SK-N-SH (cell line): ENCODE data around the gene TTC21A. TPM values are rescaled to one million over a fixed set of nuclear protein-coding genes. Genes with fewer than 3 reads are reported as not detected.

Experiments
- CTCF ChIA-PET: fragments of 300-600, 350-600 bp; formaldehyde crosslinking; extraction: SDS; loops from one replicate; lab custom pipeline; 2021; lab: Yijun Ruan, JAX
- POLR2A ChIA-PET: fragments of 350-600 bp; sonication (Branson Sonifier 250); formaldehyde crosslinking; extraction: SDS; loops from one replicate; lab custom pipeline; 2020; ENCODE audit warnings: antibody characterized with exemption, inconsistent platforms; lab: Yijun Ruan, JAX
- DNase-seq: peaks from one replicate; pipeline ENCODE4 v3.0.0; 2012
- H2AFZ ChIP-seq: fragments of 200-600 bp; sonication (generic); 2 replicates; pipeline ENCODE4 v1.8.1; 2016; ENCODE audit warnings: antibody characterized with exemption, mild to moderate bottlenecking, low read depth
- H3F3A ChIP-seq: fragments of 200-600 bp; sonication (generic); replicated peaks from 2 replicates; pipeline ENCODE3; 2016; ENCODE audit warnings: antibody characterized with exemption, mild to moderate bottlenecking; ENCODE audit not compliant: insufficient read depth
- H3K27ac ChIP-seq, 2 experiments: fragments of 200-500 bp in 1 of 2; fragments of 200-600 bp in 1 of 2; sonication (Bioruptor generic) in 1 of 2; sonication (generic), shearing (Covaris generic) in 1 of 2; 2 replicates each; pipeline versions ENCODE4 v1.5.1 to v1.6.1; 2014 to 2016; ENCODE audit warnings: low read depth in 2 of 2, inconsistent platforms in 1 of 2, low read length in 1 of 2, mild to moderate bottlenecking in 1 of 2, mixed read lengths in 1 of 2
- H3K27me3 ChIP-seq: fragments of 200-600 bp; sonication (generic), shearing (Covaris generic); 2 replicates; pipeline ENCODE4 v1.6.1; 2016; ENCODE audit warnings: mixed run types; ENCODE audit not compliant: insufficient read depth
- H3K36me3 ChIP-seq, 2 experiments: fragments of 200-500 bp in 1 of 2; fragments of 200-600 bp in 1 of 2; sonication (Bioruptor generic) in 1 of 2; sonication (generic) in 1 of 2; replicated peaks in 1 of 2; 2 replicates each; pipeline versions ENCODE3 to v1.5.1; 2014 to 2016; ENCODE audit warnings: low read length in 1 of 2, mild to moderate bottlenecking in 1 of 2; ENCODE audit not compliant: insufficient read depth in 2 of 2, control insufficient read depth in 1 of 2
- H3K4me1 ChIP-seq, 2 experiments: fragments of 200-500 bp in 1 of 2; fragments of 200-600 bp in 1 of 2; sonication (Bioruptor generic) in 1 of 2; sonication (generic), shearing (Covaris generic) in 1 of 2; 2 replicates each; pipeline versions ENCODE4 v1.5.1 to v1.6.1; 2014 to 2016; ENCODE audit warnings: low read depth in 1 of 2, low read length in 1 of 2, mixed run types in 1 of 2; ENCODE audit not compliant: insufficient read depth in 2 of 2, control insufficient read depth in 1 of 2
- H3K4me2 ChIP-seq: fragments of 200-600 bp; sonication (generic), shearing (Covaris generic); 2 replicates; pipeline ENCODE4 v1.6.1; 2017; ENCODE audit warnings: mixed run types
- H3K4me3 ChIP-seq, 2 experiments: fragments of 200-500 bp in 1 of 2; fragments of 200-600 bp in 1 of 2; sonication (Bioruptor generic) in 1 of 2; sonication (generic), shearing (Covaris generic) in 1 of 2; 2 replicates each; pipeline versions ENCODE4 v1.5.1 to v1.8.1; 2014 to 2016; ENCODE audit warnings: low read depth in 2 of 2, inconsistent platforms in 1 of 2, low read length in 1 of 2, mild to moderate bottlenecking in 1 of 2, mixed read lengths in 1 of 2, moderate library complexity in 1 of 2
- H3K79me2 ChIP-seq: fragments of 200-600 bp; sonication (generic); 2 replicates; pipeline ENCODE4 v1.8.1; 2017; ENCODE audit warnings: mild to moderate bottlenecking; ENCODE audit not compliant: insufficient read depth
- H3K9ac ChIP-seq: fragments of 200-600 bp; sonication (generic); 2 replicates; pipeline ENCODE4 v1.6.1; 2017; ENCODE audit warnings: mixed run types
- H3K9me2 ChIP-seq: fragments of 200-600 bp; sonication (generic); 2 replicates; pipeline ENCODE4 v1.6.1; 2017; ENCODE audit warnings: mixed run types
- H3K9me3 ChIP-seq: fragments of 200-600 bp; sonication (generic); 2 replicates; pipeline ENCODE4 v1.6.1; 2017; ENCODE audit warnings: mixed run types, mild to moderate bottlenecking, moderate library complexity
- H4K20me1 ChIP-seq: fragments of 200-600 bp; sonication (generic); 2 replicates; pipeline ENCODE4 v1.6.1; 2017; ENCODE audit warnings: mild to moderate bottlenecking, mixed run types; ENCODE audit not compliant: insufficient read depth
- CHD2 ChIP-seq: fragments of 150-350 bp; IDR thresholded peaks from 2 replicates; pipeline ENCODE4 v1.6.1; 2018; ENCODE audit warnings: low read length; ENCODE audit not compliant: partially characterized antibody
- CTCF ChIP-seq: fragments of 200-600 bp; sonication (generic); IDR thresholded peaks from 2 replicates; pipeline ENCODE4 v1.6.1; 2017; ENCODE audit warnings: antibody characterized with exemption, mild to moderate bottlenecking, moderate library complexity
- ELF1 ChIP-seq: IDR thresholded peaks from 2 replicates; pipeline ENCODE4 v1.4.0; 2012
- EP300 ChIP-seq, 2 experiments: IDR thresholded peaks; 2 replicates each; pipeline versions ENCODE4 v1.4.0 to v1.6.1; 2012; ENCODE audit warnings: borderline replicate concordance in 1 of 2, low read depth in 1 of 2, low read length in 1 of 2
- EZH2phosphoT487 ChIP-seq: fragments of 200-600 bp; sonication (generic); IDR thresholded peaks from 2 replicates; pipeline ENCODE4 v1.6.1; 2017; ENCODE audit warnings: low read depth, mixed run types, mild to moderate bottlenecking, antibody characterized with exemption, moderate library complexity, borderline replicate concordance
- FOSL2 ChIP-seq: IDR thresholded peaks from 2 replicates; pipeline ENCODE4 v1.4.0; 2012; ENCODE audit warnings: low read depth, mild to moderate bottlenecking, moderate library complexity, borderline replicate concordance
- FOXJ3 ChIP-seq: sonication (generic); formaldehyde crosslinking; IDR thresholded peaks from 2 replicates; pipeline ENCODE4 v1.5.1; 2020; ENCODE audit warnings: mild to moderate bottlenecking, missing genetic modification reagents
- FOXM1 ChIP-seq: IDR thresholded peaks from 2 replicates; pipeline ENCODE4 v1.4.0; 2012; ENCODE audit warnings: low read depth, mild to moderate bottlenecking
- GABPA ChIP-seq: IDR thresholded peaks from 2 replicates; pipeline ENCODE4 v1.4.0; 2012; ENCODE audit warnings: low read depth, mild to moderate bottlenecking
- GATA2 ChIP-seq: sonication (generic); formaldehyde crosslinking; IDR thresholded peaks from 2 replicates; pipeline ENCODE4 v1.5.0; 2020; ENCODE audit warnings: mild to moderate bottlenecking, missing genetic modification reagents
- MEF2A ChIP-seq: IDR thresholded peaks from 2 replicates; pipeline ENCODE4 v1.4.0; 2012; ENCODE audit warnings: low read depth, borderline replicate concordance
- MXI1 ChIP-seq: IDR thresholded peaks from 2 replicates; pipeline ENCODE4 v1.6.1; 2012; ENCODE audit warnings: mild to moderate bottlenecking, low read depth, low read length, improper control_type of control experiment
- NFIC ChIP-seq: IDR thresholded peaks from 2 replicates; pipeline ENCODE4 v1.4.0; 2012; ENCODE audit warnings: borderline replicate concordance
- POLR2AphosphoS5 ChIP-seq: IDR thresholded peaks from 2 replicates; pipeline ENCODE4 v1.6.1; 2012; ENCODE audit warnings: low read depth, low read length
- RFX5 ChIP-seq: IDR thresholded peaks from 2 replicates; pipeline ENCODE4 v1.6.1; 2012; ENCODE audit warnings: mild to moderate bottlenecking, improper control_type of control experiment, low read length
- RXRA ChIP-seq: IDR thresholded peaks from 2 replicates; pipeline ENCODE4 v1.4.0; 2012; ENCODE audit warnings: low read depth, mild to moderate bottlenecking, borderline replicate concordance
- SIN3A ChIP-seq: IDR thresholded peaks from 2 replicates; pipeline ENCODE4 v1.6.1; 2012; ENCODE audit warnings: low read depth, mild to moderate bottlenecking, low read length, moderate library complexity, borderline replicate concordance
- TEAD4 ChIP-seq: IDR thresholded peaks from 2 replicates; pipeline ENCODE4 v1.4.0; 2012; ENCODE audit warnings: mild to moderate bottlenecking, borderline replicate concordance; ENCODE audit not compliant: insufficient read depth
- USF1 ChIP-seq: IDR thresholded peaks from 2 replicates; pipeline ENCODE4 v1.4.0; 2012; ENCODE audit warnings: low read depth, borderline replicate concordance
- ZBTB33 ChIP-seq: IDR thresholded peaks from 2 replicates; pipeline ENCODE4 v1.4.0; 2012; ENCODE audit warnings: low read depth, borderline replicate concordance
- WGBS: methylation state at CpG from one replicate; pipeline ENCODE4 v1.1.6; 2017; ENCODE audit warnings: low lambda C conversion rate; 5-methylcytosine and 5-hydroxymethylcytosine counted together
- polyA plus RNA-seq, 3 experiments: library from polyadenylated mRNA; depleted of rRNA; stranded (reverse); fragments of >200 nt; gene quantifications; 2 replicates each; pipeline ENCODE4 v1.2.3, GENCODE V29; 2012
- TF ChIP-seq, protein P1 (sequence below): IDR thresholded peaks from 2 replicates; pipeline ENCODE4 v1.4.0; 2012; ENCODE audit warnings: low read depth

The TTC21A gene
- polyA plus RNA-seq, 1 of the 3 experiments (the other 2 are of a cell fraction): 3.9 TPM

DNA sequence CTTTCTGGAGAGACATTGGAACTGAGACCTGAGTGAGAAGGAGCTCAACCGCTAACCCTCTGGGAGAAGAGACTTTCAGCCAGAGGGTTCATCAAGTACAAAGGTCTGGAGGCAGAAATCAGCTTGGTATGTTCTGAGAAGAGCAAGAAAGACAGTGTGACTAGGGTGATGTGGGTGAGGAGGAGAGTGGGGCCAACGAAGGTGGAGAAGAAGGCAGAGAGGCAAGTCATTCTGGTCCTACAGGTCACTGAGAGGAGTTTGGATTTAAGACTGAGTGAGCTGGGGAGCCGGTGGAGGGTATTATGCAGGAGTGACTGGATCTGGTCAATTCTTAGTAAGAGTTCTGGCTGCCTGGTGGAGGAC is 72.7 kb downstream of the TTC21A start:
- Histone ChIP-seq H2AFZ (peak overlapping the region; percentile 70; the same call in 1 of the 2 replicates), H3F3A (peaks cover 10% of the 10 kb centered on the region), H3K36me3 (no peaks in the 10 kb centered on the region), H4K20me1 (no peaks in the 10 kb centered on the region), H3K27me3 (no peaks in the 10 kb centered on the region), H3K9me2 (no peaks in the 10 kb centered on the region), H3K9ac (peak overlapping the region; percentile 23; the same call in 1 of the 2 replicates), H3K79me2 (no peaks in the 10 kb centered on the region), H3K4me3 (peak overlapping the region; percentile 39 to 53), H3K4me2 (peak overlapping the region; percentile 81), H3K9me3 (no peaks in the 10 kb centered on the region), H3K4me1 (peaks cover 7 to 25% of the 10 kb centered on the region in 2 experiments; a peak in 3 of 4 replicates), H3K27ac (peak overlapping the region; percentile 5 to 11; a peak in 2 of 4 replicates)
- 82% methylated on average over 3 of the region's 3 CpGs for WGBS
- ChIA-PET CTCF (interaction anchor here (1.2 to 5.1 kb wide), 2 partner anchors 9 to 112 kb away, joined by 6 to 29 read pairs; no protein-coding TSS in a partner anchor), POLR2A (no interaction called here)
- no peak for DNase-seq
- TF ChIP-seq RXRA (no peak), CHD2 (no peak)

DNA sequence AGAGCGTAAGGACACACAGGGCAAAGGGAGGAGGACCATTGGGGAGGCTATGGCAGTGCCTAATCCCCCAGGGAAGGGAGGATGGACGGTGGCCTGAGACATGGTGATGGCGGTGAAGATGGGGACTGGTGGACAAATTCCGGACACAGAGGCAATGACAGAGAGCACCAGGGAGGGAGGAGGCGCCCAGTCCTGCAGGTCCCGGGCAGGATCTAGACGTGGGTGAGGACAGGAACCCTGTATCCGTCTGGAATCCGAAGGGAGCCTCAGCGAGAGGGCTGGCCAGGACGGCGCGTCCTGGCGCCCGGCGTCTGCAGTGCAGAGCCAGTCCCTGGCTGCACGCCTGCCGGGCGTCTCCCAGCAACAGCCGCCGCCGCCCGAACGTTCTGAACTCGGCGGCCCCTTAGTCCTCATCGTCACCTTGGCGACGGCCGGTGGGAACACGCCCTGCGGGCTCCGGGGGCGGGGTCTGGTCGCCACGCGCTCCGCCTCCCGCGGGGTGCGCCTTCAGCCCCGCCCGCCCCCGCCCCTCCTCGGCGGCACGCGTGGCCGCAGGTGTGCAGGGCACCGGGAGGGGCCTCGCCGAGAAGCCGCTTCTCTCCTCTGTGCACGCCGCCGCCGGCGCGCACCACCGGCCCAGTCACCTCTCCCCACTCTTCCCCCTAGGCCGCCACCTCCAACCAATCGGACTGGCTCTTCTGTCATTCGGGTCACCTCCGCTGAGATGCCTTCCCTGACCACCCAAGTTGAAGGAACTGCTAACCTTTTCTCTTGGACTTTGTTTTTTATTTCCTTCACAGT is 73.3 kb downstream of the TTC21A start:
- H2AFZ ChIP-seq: peak overlapping the region; percentile 70; the same call in 1 of the 2 replicates
- H3K27ac ChIP-seq: peak overlapping the region; percentile 5 to 11; a peak in 2 of 4 replicates
- peak overlapping the region; percentile 23; the same call in 1 of the 2 replicates for H3K9ac ChIP-seq
- peak; percentile 93 for DNase-seq
- H3K9me3 ChIP-seq: no peaks in the 10 kb centered on the region
- no peaks in the 10 kb centered on the region for H4K20me1 ChIP-seq
- peak overlapping the region; percentile 39 to 53 for H3K4me3 ChIP-seq
- peaks cover 10% of the 10 kb centered on the region for H3F3A ChIP-seq
- no peaks in the 10 kb centered on the region for H3K9me2 ChIP-seq
- H3K4me1 ChIP-seq: peaks cover 7 to 25% of the 10 kb centered on the region in 2 experiments; a peak in 3 of 4 replicates
- CTCF ChIA-PET: interaction anchor here (1.1 to 1.7 kb wide), 3 partner anchors 9 to 111 kb away, joined by 3 to 6 read pairs (median 5); no protein-coding TSS in a partner anchor
- POLR2A ChIA-PET: no interaction called here
- WGBS: 10% methylated on average over 28 of the region's 64 CpGs
- H3K79me2 ChIP-seq: no peaks in the 10 kb centered on the region
- peak overlapping the region; percentile 81 for H3K4me2 ChIP-seq
- H3K27me3 ChIP-seq: no peaks in the 10 kb centered on the region
- no peaks in the 10 kb centered on the region for H3K36me3 ChIP-seq
- TF ChIP-seq GATA2 (CRISPR knock-in tag): no peak
- TF ChIP-seq MXI1: peak; percentile 84
- no peak for TF ChIP-seq NFIC
- TF ChIP-seq EP300 (IDR thresholded peaks at IDR 0.05; ENCODE audit: borderline replicate concordance in 1 of 2, low read depth in 1 of 2, low read length in 1 of 2): no peak
- no peak for TF ChIP-seq RFX5
- no peak for TF ChIP-seq GABPA
- no peak for TF ChIP-seq POLR2AphosphoS5
- TF ChIP-seq CTCF: peak; percentile 12; the same call in 1 of the 2 replicates
- no peak for TF ChIP-seq USF1
- TF ChIP-seq, protein P1, sequence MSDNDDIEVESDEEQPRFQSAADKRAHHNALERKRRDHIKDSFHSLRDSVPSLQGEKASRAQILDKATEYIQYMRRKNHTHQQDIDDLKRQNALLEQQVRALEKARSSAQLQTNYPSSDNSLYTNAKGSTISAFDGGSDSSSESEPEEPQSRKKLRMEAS: peak; percentile 42; the same call in 1 of the 2 replicates
- TF ChIP-seq TEAD4: no peak
- no peak for TF ChIP-seq ZBTB33
- no peak for TF ChIP-seq SIN3A
- no peak for TF ChIP-seq FOXM1
- no peak for TF ChIP-seq FOSL2
- no peak for TF ChIP-seq EZH2phosphoT487
- TF ChIP-seq FOXJ3 (CRISPR knock-in tag): 0 out of 2 replicates have a peak, but pooled peaks have one; percentile 22
- no peak for TF ChIP-seq RXRA
- no peak for TF ChIP-seq MEF2A
- no peak for TF ChIP-seq ELF1
